Keratinocyte (primary cell): Measurements from ENCODE around the gene RIPK3. TPM values are rescaled to one million over a fixed set of nuclear protein-coding genes. Genes with fewer than 3 reads are reported as not detected.

Experiments used
- DNase-seq: peaks from one replicate; pipeline ENCODE4 v3.0.0-alpha.2; 2011; ENCODE audit warnings: low read depth, missing footprints, low spot score
- FAIRE-seq: peaks from 2 replicates; lab custom pipeline; 2011; peaks lifted over from hg19 to GRCh38; lab: Jason Lieb, UNC
- H2AFZ ChIP-seq: 2 replicates; pipeline ENCODE4 v1.6.0; 2012; ENCODE audit warnings: low read length, control low read depth, inconsistent platforms; ENCODE audit not compliant: control insufficient read depth
- H3K27ac ChIP-seq: 2 replicates; pipeline ENCODE4 v1.5.1; 2011; ENCODE audit warnings: low read length; ENCODE audit not compliant: control insufficient read depth, insufficient read depth
- H3K27me3 ChIP-seq: 3 replicates; pipeline ENCODE4 v1.6.0; 2011; ENCODE audit warnings: low read length; ENCODE audit not compliant: control insufficient read depth, insufficient read depth; ENCODE audit errors: extremely low read depth
- H3K36me3 ChIP-seq, 2 experiments: 2 replicates in 1 of 2; 3 replicates in 1 of 2; pipeline ENCODE4 v1.5.1; 2011; ENCODE audit warnings: low read length in 2 of 2, mild to moderate bottlenecking in 1 of 2; ENCODE audit not compliant: control insufficient read depth in 2 of 2, insufficient read depth in 2 of 2; ENCODE audit errors: extremely low read depth in 1 of 2
- H3K4me1 ChIP-seq: 3 replicates; pipeline ENCODE4 v1.5.1; 2011; ENCODE audit warnings: low read length; ENCODE audit not compliant: control insufficient read depth, insufficient read depth; ENCODE audit errors: extremely low read depth
- H3K4me2 ChIP-seq: 3 replicates; pipeline ENCODE4 v1.6.0; 2011; ENCODE audit warnings: low read depth, low read length; ENCODE audit not compliant: control insufficient read depth, insufficient read depth; ENCODE audit errors: extremely low read depth
- H3K4me3 ChIP-seq, 3 experiments: fragments of 200-600 bp in 1 of 3; sonication (generic) in 1 of 3; 2 replicates in 2 of 3; 3 replicates in 1 of 3; pipeline ENCODE4 v1.5.1; 2011 to 2016; ENCODE audit warnings: low read length in 3 of 3, mild to moderate bottlenecking in 3 of 3, control low read depth in 2 of 3, inconsistent platforms in 1 of 3, low read depth in 1 of 3, mixed read lengths in 1 of 3, mixed run types in 1 of 3, moderate library complexity in 1 of 3; ENCODE audit not compliant: control insufficient read depth in 2 of 3, insufficient read depth in 2 of 3; ENCODE audit errors: extremely low read depth in 1 of 3
- H3K79me2 ChIP-seq: 2 replicates; pipeline ENCODE4 v1.6.0; 2012; ENCODE audit warnings: low read length; ENCODE audit not compliant: control insufficient read depth, insufficient read depth
- H3K9ac ChIP-seq: 3 replicates; pipeline ENCODE4 v1.6.0; 2011; ENCODE audit warnings: low read length; ENCODE audit not compliant: control insufficient read depth, insufficient read depth; ENCODE audit errors: extremely low read depth
- H3K9me1 ChIP-seq: 3 replicates; pipeline ENCODE4 v1.6.0; 2011; ENCODE audit warnings: low read length; ENCODE audit not compliant: control insufficient read depth, insufficient read depth; ENCODE audit errors: extremely low read depth
- H3K9me3 ChIP-seq: 2 replicates; pipeline ENCODE4 v1.5.1; 2012; ENCODE audit warnings: low read depth, low read length; ENCODE audit not compliant: control insufficient read depth
- H4K20me1 ChIP-seq: 3 replicates; pipeline ENCODE4 v1.6.0; 2011; ENCODE audit warnings: low read length; ENCODE audit not compliant: control insufficient read depth, insufficient read depth; ENCODE audit errors: extremely low read depth
- CTCF ChIP-seq, 3 experiments: IDR thresholded peaks in 1 of 3; conservative IDR thresholded peaks in 1 of 3; optimal IDR thresholded peaks in 1 of 3; 2 replicates in 2 of 3; 3 replicates in 1 of 3; pipeline versions ENCODE3 to v1.5.1; 2011; ENCODE audit warnings: low read length in 3 of 3, mild to moderate bottlenecking in 3 of 3, moderate library complexity in 2 of 3, control low read depth in 1 of 3, inconsistent platforms in 1 of 3; ENCODE audit not compliant: insufficient read depth in 2 of 3; ENCODE audit errors: extremely low read depth in 1 of 3
- EZH2 ChIP-seq: IDR thresholded peaks from one replicate; pipeline ENCODE4 v1.6.1; 2012; ENCODE audit warnings: inconsistent platforms, mild to moderate bottlenecking, low read length, moderate library complexity
- dilution Hi-C: fragments of 300-500 bp; cut with MboI; formaldehyde crosslinking; loops from one replicate; pipeline ENCODE4 v1.7.0; 2020; ENCODE audit warnings: low sequenced_read_pairs; ENCODE audit not compliant: extremely low pct_ligation_motif_present
- polyA plus RNA-seq, 5 experiments: library from polyadenylated mRNA; depleted of rRNA in 3 of 5; stranded (reverse) in 3 of 5; stranded (forward) in 1 of 5; unstranded in 1 of 5; fragments of >200 nt; gene quantifications; 1 replicate in 1 of 5; 2 replicates in 3 of 5; 3 replicates in 1 of 5; pipeline versions ENCODE4 v1.2.1 to v1.2.3, GENCODE V29; 2011 to 2012; ENCODE audit warnings: missing spikeins in 2 of 5, low read depth in 1 of 5, low replicate concordance in 1 of 5

RIPK3 gene
- polyA plus RNA-seq, 1 donor (not counting 4 experiments of a cell fraction or from before 2014, with no cell fraction given): 8.0 TPM

- Histone ChIP-seq H3K27me3 (no peaks in the 10 kb centered on the region), H3K4me1 (peaks cover 23% of the 10 kb centered on the region), H3K4me3 (no peak overlapping the region), H3K9me3 (no peaks in the 10 kb centered on the region), H3K27ac (no peak overlapping the region), H2AFZ (peak overlapping the region; percentile 36), H3K36me3 (no peaks in the 10 kb centered on the region), H3K4me2 (no peak overlapping the region), H4K20me1 (no peaks in the 10 kb centered on the region), H3K9ac (no peak overlapping the region), H3K79me2 (no peaks in the 10 kb centered on the region), H3K9me1 (no peaks in the 10 kb centered on the region)
- TF ChIP-seq CTCF (optimal IDR thresholded peaks at IDR 0.05 in 1 of 3, IDR thresholded peaks at IDR 0.05 in 1 of 3, conservative IDR thresholded peaks at IDR 0.05 in 1 of 3; ENCODE audit: extremely low read depth in 1 of 3, insufficient read depth in 2 of 3, low read length in 3 of 3): no peak
- no peak for TF ChIP-seq EZH2
- dilution Hi-C loops: no loop called here
- DNase-seq (no peak), FAIRE-seq (no peak)
Measured at GRCh38 chr14:24364841-24365240, 25.1 kb upstream of the RIPK3 start.

GRCh38 chr14:24363401-24363800 is 23.6 kb upstream of the RIPK3 start:
- no peak overlapping the region for H3K27ac ChIP-seq
- no peaks in the 10 kb centered on the region for H3K9me3 ChIP-seq
- FAIRE-seq (no peak), DNase-seq (no peak)
- H3K27me3 ChIP-seq: no peaks in the 10 kb centered on the region
- no peak for TF ChIP-seq CTCF (optimal IDR thresholded peaks at IDR 0.05 in 1 of 3, IDR thresholded peaks at IDR 0.05 in 1 of 3, conservative IDR thresholded peaks at IDR 0.05 in 1 of 3; ENCODE audit: extremely low read depth in 1 of 3, insufficient read depth in 2 of 3, low read length in 3 of 3)
- no peak for TF ChIP-seq EZH2
- no peak overlapping the region for H3K4me2 ChIP-seq
- no peak overlapping the region for H3K4me3 ChIP-seq
- dilution Hi-C loops: no loop called here
- no peaks in the 10 kb centered on the region for H4K20me1 ChIP-seq
- H3K9ac ChIP-seq: no peak overlapping the region
- H2AFZ ChIP-seq: no peak overlapping the region
- peaks cover 23% of the 10 kb centered on the region for H3K4me1 ChIP-seq
- no peaks in the 10 kb centered on the region for H3K36me3 ChIP-seq
- H3K79me2 ChIP-seq: no peaks in the 10 kb centered on the region
- H3K9me1 ChIP-seq: no peaks in the 10 kb centered on the region
